Uterus (tissue), 4 donors: ENCODE results near the gene CALCR. TPM values are rescaled to one million over a fixed set of nuclear protein-coding genes. Genes with fewer than 3 reads are reported as not detected.

ENCODE experiments used
- DNase-seq, 2 donors: peaks; one replicate each; pipeline ENCODE4 v3.0.0-alpha.2; 2019 to 2020
- H3K27ac ChIP-seq, 2 donors: fragments of 200-600 bp; sonication (generic); 1 replicate in 1 of 2; 2 replicates in 1 of 2; pipeline ENCODE4 v1.5.1; 2016 to 2018
- H3K27me3 ChIP-seq, 2 donors: fragments of 200-600 bp; sonication (generic); one replicate each; pipeline ENCODE4 v1.5.1; 2018 to 2019; ENCODE audit warnings: control low read depth in 1 of 2
- H3K36me3 ChIP-seq, 2 donors: fragments of 200-600 bp; sonication (generic); one replicate each; pipeline ENCODE4 v1.5.1; 2019; ENCODE audit warnings: control low read depth in 1 of 2
- H3K4me1 ChIP-seq, 2 donors: fragments of 200-600 bp; sonication (generic); one replicate each; pipeline ENCODE4 v1.5.1; 2018 to 2019; ENCODE audit warnings: control low read depth in 1 of 2
- H3K4me3 ChIP-seq, 2 donors: fragments of 200-600 bp; sonication (generic); 1 replicate in 1 of 2; 2 replicates in 1 of 2; pipeline ENCODE4 v1.5.1; 2018 to 2019; ENCODE audit warnings: mild to moderate bottlenecking in 1 of 2
- H3K9me3 ChIP-seq, 2 donors: fragments of 200-600 bp; sonication (generic); one replicate each; pipeline ENCODE4 v1.5.1; 2019; ENCODE audit warnings: control low read depth in 1 of 2
- CTCF ChIP-seq, 4 experiments: fragments of 200-600 bp in 2 of 4; fragments of 450-650 bp in 2 of 4; sonication (generic) in 2 of 4; IDR thresholded peaks; one replicate each; pipeline ENCODE4 v1.5.1; 2016 to 2019; ENCODE audit warnings: antibody characterized with exemption in 4 of 4, mild to moderate bottlenecking in 2 of 4, moderate library complexity in 1 of 4
- POLR2A ChIP-seq, 2 donors: fragments of 450-650 bp; IDR thresholded peaks; one replicate each; pipeline ENCODE4 v1.6.1; 2016; ENCODE audit warnings: antibody characterized with exemption in 2 of 2, mild to moderate bottlenecking in 1 of 2, moderate library complexity in 1 of 2
- intact Hi-C: fragments of 100-400 bp; cut with DNase I; formaldehyde crosslinking; loops from one replicate; pipeline ENCODE4 v1.15.1; 2023; ENCODE audit warnings: low total_unique reads
- total RNA-seq, 4 donors: library from RNA; depleted of rRNA in 3 of 4; stranded (reverse); fragments of >200 nt in 3 of 4; gene quantifications; one replicate each; pipeline versions ENCODE4 v1.1.0 to v1.2.4, GENCODE V29; 2014 to 2023
- donor health status: DM: yes; HTN: yes; CAD: no.

CALCR gene
- total RNA-seq, 4 donors from 2014 or later = 0.15 to 0.26 TPM; not detected in 2

DNA sequence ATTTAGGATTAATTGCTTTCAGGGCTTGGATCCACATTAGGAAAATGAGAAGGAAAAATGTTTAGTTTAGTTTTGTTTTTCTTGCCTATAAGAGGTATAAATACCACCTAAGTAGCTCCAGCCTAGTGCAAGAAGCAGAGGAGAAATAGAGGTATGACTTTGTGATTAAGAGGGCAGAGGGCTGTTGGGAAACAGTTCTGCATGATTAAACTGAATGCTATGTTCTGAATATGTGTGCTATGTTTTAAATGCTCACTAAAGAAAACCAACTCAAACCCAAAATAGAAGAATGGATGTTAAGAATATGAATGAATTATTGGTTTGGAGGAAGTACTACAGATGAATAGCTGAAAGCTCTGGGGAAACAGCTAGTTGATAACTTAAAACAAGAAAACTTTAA is 7.6 kb downstream of the CALCR start:
- no peaks in the 10 kb centered on the region for H3K4me1 ChIP-seq
- no peaks in the 10 kb centered on the region for H3K9me3 ChIP-seq
- peaks cover 0 to 4% of the 10 kb centered on the region in 2 donors for H3K27me3 ChIP-seq
- no peak overlapping the region for H3K4me3 ChIP-seq
- no peak for DNase-seq
- intact Hi-C loops = no loop called here
- TF ChIP-seq POLR2A (IDR thresholded peaks at IDR 0.05) (no peak), CTCF (IDR thresholded peaks at IDR 0.05) (no peak)
- no peaks in the 10 kb centered on the region for H3K36me3 ChIP-seq
- no peak overlapping the region for H3K27ac ChIP-seq

GRCh38 chr7:93563584-93563983 is 10.9 kb downstream of the CALCR start:
- no peak overlapping the region for H3K27ac ChIP-seq
- DNase-seq = no peak
- no peaks in the 10 kb centered on the region for H3K4me1 ChIP-seq
- no peak overlapping the region for H3K4me3 ChIP-seq
- TF ChIP-seq CTCF (IDR thresholded peaks at IDR 0.05) (no peak), POLR2A (IDR thresholded peaks at IDR 0.05) (no peak)
- no peaks in the 10 kb centered on the region for H3K9me3 ChIP-seq
- no peaks in the 10 kb centered on the region for H3K27me3 ChIP-seq
- intact Hi-C loops = no loop called here
- H3K36me3 ChIP-seq = no peaks in the 10 kb centered on the region

DNA sequence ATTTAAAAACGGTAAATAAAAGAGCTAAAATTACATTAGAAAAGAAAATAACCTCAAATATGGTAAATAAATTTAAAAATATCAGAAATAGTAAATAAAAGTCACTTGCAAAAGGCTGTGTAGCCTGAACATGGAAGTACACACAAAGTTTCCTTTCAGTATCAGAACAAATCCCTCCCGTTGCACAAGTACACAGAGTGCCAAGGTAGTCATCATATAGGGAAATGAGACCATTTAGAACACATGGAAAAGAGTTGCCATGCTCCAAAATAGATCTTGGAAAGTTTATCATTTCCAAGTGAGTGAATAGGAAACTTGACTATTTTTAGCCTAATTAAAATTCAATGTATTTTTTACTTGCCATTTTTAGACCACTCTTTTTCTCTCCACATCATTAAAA is 11.6 kb downstream of the CALCR start:
- DNase-seq = no peak
- Histone ChIP-seq H3K27me3 (no peaks in the 10 kb centered on the region), H3K36me3 (no peaks in the 10 kb centered on the region), H3K9me3 (no peaks in the 10 kb centered on the region), H3K27ac (no peak overlapping the region), H3K4me3 (no peak overlapping the region), H3K4me1 (no peaks in the 10 kb centered on the region)
- intact Hi-C loops = no loop called here
- TF ChIP-seq CTCF (IDR thresholded peaks at IDR 0.05) = no peak
- TF ChIP-seq POLR2A (IDR thresholded peaks at IDR 0.05) = no peak

GRCh38 chr7:93562106-93562505 is 12.4 kb downstream of the CALCR start:
- H3K36me3 ChIP-seq = no peaks in the 10 kb centered on the region
- TF ChIP-seq CTCF (IDR thresholded peaks at IDR 0.05) (no peak), POLR2A (IDR thresholded peaks at IDR 0.05) (no peak)
- no peak for DNase-seq
- no peaks in the 10 kb centered on the region for H3K9me3 ChIP-seq
- no peaks in the 10 kb centered on the region for H3K4me1 ChIP-seq
- H3K27ac ChIP-seq = no peak overlapping the region
- no peak overlapping the region for H3K4me3 ChIP-seq
- intact Hi-C loops = no loop called here
- no peaks in the 10 kb centered on the region for H3K27me3 ChIP-seq

GRCh38 chr7:93559639-93560491 is 14.7 kb downstream of the CALCR start:
- H3K27ac ChIP-seq = no peak overlapping the region
- H3K9me3 ChIP-seq = no peaks in the 10 kb centered on the region
- intact Hi-C loops = no loop called here
- no peak overlapping the region for H3K4me3 ChIP-seq
- no peak for TF ChIP-seq CTCF (IDR thresholded peaks at IDR 0.05)
- TF ChIP-seq POLR2A (IDR thresholded peaks at IDR 0.05) = no peak
- no peak for DNase-seq
- no peaks in the 10 kb centered on the region for H3K4me1 ChIP-seq
- H3K27me3 ChIP-seq = no peaks in the 10 kb centered on the region
- H3K36me3 ChIP-seq = no peaks in the 10 kb centered on the region
